Prostate gland (tissue), 2 donors: ENCODE results near the gene ARHGAP44.

ENCODE experiments used
- POLR2A ChIP-seq: fragments of 450-650 bp; IDR thresholded peaks from one replicate; pipeline ENCODE4 v1.6.1; 2016; ENCODE audit warnings: antibody characterized with exemption, mild to moderate bottlenecking
- POLR2AphosphoS5 ChIP-seq: sonication (generic); formaldehyde crosslinking; IDR thresholded peaks from one replicate; pipeline ENCODE4 v1.6.1; 2017; ENCODE audit warnings: antibody characterized with exemption
- TF ChIP-seq, protein P1 (sequence below), 4 experiments: fragments of 200-600 bp in 2 of 4; fragments of 450-650 bp in 2 of 4; sonication (generic) in 2 of 4; IDR thresholded peaks; 1 replicate in 3 of 4; 2 replicates in 1 of 4; pipeline ENCODE4 v1.5.1; 2016 to 2019; ENCODE audit warnings: antibody characterized with exemption in 4 of 4, mild to moderate bottlenecking in 2 of 4, moderate library complexity in 2 of 4

- TF ChIP-seq POLR2A (no peak), POLR2AphosphoS5 (no peak)
- TF ChIP-seq, protein P1, sequence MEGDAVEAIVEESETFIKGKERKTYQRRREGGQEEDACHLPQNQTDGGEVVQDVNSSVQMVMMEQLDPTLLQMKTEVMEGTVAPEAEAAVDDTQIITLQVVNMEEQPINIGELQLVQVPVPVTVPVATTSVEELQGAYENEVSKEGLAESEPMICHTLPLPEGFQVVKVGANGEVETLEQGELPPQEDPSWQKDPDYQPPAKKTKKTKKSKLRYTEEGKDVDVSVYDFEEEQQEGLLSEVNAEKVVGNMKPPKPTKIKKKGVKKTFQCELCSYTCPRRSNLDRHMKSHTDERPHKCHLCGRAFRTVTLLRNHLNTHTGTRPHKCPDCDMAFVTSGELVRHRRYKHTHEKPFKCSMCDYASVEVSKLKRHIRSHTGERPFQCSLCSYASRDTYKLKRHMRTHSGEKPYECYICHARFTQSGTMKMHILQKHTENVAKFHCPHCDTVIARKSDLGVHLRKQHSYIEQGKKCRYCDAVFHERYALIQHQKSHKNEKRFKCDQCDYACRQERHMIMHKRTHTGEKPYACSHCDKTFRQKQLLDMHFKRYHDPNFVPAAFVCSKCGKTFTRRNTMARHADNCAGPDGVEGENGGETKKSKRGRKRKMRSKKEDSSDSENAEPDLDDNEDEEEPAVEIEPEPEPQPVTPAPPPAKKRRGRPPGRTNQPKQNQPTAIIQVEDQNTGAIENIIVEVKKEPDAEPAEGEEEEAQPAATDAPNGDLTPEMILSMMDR (IDR thresholded peaks at IDR 0.05) = peak; percentile 35 to 60 (median 48)
These were observed 242.5 kb downstream of the ARHGAP44 start for GRCh38 chr17:13031718-13032350.
